GM19023 (cell line): Measurements from ENCODE around the gene OR5AC2.

Source experiments
- ATAC-seq: cut with Tn5 transposase; IDR thresholded peaks from one replicate; pipeline ENCODE4 v1.9.1; 2021; ENCODE audit warnings: mild to moderate bottlenecking, moderate library complexity; ENCODE audit not compliant: unreplicated experiment

OR5AC2 gene, protein sequence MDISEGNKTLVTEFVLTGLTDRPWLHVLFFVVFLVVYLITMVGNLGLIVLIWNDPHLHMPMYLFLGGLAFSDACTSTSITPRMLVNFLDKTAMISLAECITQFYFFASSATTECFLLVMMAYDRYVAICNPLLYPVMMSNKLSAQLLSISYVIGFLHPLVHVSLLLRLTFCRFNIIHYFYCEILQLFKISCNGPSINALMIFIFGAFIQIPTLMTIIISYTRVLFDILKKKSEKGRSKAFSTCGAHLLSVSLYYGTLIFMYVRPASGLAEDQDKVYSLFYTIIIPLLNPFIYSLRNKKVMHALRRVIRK

DNA sequence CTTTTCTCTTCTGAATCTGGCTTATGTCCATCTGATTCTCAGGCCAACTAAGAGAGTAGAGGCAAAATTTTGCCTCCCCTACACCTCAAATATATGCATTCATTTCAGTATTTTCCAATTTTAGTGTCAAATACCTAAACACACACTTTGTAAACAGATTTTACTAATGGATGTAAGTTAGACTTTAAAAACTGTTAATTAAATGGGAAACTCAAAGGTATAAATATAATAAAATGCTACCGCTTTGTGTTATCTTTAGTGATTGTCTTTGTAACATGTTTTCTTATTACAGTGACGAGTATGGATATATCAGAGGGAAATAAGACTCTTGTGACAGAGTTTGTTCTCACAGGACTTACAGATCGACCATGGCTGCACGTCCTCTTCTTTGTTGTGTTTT is at the start of gene OR5AC2:
Gene OR5AC2 (plus strand): TSS at position 301 of the 400 bp plus-strand sequence. CDS start 0 bp downstream, at position 301.
- ATAC-seq, result no peak

DNA sequence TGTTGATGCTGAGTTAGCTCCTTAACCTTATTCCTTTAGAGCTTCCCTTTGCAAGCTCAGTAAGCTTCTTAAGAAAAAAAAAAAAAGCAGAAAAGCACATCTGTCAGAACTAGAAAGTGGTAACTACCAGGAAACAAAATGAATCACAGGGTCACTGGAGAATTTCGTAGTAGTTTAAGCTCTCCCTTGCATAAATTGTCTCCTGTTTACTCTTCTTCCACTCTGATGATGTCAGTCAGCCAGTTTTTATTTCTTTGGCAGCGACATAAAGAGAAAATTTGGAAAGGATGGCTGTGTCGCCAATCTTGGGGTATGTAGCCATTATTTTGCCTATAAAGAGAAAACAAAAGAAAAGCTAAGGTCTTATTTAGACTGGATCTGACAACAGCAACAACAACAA is 48.7 kb upstream of the OR5AC2 start:
- no peak for ATAC-seq

DNA sequence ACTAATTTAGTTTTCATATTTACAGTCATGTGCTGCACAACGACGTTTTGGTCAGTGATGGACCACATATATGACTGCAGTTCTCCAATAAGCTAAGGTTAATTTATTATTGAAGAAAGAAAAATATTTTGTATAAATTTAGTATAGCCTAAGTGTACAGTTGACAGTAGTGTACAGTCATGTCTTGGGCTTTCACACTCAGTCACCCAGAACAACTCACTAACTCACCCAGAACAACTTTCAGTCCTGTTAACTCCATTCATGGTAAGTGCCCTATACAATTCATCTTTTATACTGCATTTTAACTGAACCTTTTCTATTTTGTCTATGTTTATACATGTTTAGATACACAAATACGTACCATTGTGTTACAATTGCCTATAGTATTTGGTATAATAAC is 48.1 kb upstream of the OR5AC2 start:
- ATAC-seq, result no peak

DNA sequence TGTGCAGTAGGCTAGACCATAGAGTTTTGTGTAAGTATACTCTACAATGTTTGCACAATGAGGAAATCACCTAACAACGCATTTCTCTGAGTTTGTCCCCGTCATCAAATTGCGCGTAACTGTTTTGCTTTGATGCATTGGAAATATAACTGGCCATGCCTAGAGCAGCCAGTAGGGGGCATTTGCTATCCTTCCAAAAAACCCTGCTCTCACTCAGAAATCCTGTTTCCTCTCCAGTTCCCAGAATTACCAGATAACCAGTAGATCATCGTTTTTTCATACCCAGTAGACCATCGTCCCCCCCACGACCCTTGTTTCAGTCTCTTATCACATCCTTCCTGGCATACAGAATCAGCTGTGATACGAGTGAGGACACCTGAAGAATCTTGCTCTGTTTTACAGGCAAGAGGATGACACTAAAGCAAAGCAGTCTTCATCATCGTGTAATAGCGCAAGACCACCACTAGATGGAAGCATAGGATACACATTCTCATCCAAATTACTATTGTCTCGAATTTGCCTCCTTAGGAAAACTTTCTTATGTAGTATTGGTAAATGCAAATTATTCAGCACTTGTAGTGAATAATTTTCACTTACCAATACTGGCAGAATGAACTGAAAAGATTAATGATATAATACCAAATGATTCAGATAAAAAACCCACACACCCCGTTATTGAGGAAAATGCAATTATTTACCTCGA is 47.5 kb upstream of the OR5AC2 start:
- ATAC-seq, result peak; percentile 96

DNA sequence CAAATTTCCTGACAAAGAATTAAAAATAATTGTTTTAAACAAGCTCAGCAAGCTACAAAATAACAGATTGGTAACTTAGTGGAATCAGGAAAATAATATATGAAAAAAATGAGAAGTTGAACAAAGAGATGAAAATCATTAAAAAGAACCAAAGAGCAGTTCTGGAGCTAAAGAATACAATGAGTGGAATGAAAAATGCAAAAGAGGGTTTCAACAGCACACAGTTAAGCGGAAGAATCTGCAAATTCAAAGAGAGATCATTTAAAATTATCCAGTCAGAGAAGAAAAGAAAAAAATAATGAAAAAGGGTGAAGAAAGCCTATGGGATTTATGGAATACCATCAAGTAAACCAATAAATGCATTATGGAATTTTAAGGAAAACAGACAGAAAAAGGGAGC is 45.6 kb upstream of the OR5AC2 start:
- ATAC-seq, result no peak

DNA sequence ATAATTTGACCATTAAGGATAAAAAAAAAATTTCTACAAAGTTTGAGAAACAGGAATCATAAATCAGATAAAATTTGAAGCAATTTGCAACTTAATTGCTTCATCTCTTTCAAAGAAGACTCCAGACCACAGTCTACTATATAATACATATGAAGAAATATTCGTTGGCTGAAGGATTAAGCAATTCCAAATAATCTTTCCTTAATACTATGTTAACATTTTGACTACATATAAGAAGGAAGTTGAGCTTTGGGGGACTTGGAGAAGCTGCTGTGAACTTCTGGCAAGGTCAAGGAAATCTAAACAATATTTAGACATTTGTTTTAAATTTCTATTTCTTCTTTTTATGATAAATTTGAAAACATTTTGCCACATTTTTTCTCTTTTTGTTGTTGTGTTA is 38.4 kb upstream of the OR5AC2 start:
- no peak for ATAC-seq

DNA sequence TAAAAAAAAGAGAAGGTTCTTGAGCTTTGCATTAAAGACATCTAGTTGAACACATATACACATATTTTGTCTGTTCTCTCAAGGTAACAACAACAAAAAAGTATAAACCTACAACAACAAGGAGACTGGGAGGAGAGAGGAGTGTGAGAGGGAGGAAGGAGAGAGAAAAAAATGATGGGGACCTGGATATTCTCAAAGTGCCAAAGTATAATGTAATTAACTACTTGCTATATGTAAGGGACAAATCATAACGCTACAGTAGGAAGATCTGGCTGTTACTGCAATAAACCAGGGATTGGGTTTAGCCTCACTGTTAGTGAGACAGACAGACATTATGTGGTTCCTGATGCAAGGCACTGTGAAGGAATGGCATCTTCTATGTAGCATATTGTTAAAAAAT is 37.7 kb upstream of the OR5AC2 start:
- ATAC-seq, result no peak

DNA sequence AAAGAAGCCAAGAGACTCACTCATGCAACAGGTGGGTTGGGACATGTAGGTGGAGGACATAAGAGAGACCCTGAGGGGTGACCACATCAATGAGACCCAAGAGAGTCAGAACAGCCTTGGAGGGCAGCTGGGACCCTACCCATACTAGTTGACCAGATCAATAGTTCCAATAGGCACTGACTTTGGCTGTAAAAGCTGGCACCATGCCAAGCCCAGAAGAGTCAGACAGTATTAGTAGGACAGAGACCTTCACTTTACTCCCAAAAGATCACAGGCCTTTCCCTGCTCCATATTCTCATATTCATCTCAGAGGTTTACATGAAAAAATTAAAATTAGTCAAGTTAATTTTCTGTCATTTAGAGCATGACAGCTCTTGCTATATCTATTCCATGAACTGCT is 30.9 kb upstream of the OR5AC2 start:
- ATAC-seq, result no peak

DNA sequence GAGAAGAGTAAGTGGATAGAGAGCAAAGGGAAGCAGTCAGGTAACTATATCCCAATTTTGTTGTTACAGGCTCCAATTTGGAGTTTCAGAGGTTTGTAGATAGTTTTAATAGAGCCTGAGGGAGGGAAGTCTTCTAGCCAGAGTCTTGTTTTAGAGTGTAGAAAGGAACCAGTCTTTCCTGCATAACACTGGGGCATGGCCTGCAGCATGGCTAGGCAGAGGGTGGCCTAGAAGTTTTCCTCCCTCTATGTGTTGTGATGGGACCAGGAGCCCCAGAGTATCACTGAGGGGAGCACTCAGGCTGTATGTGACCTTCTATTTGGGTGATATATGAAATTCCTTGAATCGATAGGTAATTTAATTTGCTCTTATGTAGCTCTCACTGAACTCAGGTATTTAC is 29.3 kb upstream of the OR5AC2 start:
- no peak for ATAC-seq

DNA sequence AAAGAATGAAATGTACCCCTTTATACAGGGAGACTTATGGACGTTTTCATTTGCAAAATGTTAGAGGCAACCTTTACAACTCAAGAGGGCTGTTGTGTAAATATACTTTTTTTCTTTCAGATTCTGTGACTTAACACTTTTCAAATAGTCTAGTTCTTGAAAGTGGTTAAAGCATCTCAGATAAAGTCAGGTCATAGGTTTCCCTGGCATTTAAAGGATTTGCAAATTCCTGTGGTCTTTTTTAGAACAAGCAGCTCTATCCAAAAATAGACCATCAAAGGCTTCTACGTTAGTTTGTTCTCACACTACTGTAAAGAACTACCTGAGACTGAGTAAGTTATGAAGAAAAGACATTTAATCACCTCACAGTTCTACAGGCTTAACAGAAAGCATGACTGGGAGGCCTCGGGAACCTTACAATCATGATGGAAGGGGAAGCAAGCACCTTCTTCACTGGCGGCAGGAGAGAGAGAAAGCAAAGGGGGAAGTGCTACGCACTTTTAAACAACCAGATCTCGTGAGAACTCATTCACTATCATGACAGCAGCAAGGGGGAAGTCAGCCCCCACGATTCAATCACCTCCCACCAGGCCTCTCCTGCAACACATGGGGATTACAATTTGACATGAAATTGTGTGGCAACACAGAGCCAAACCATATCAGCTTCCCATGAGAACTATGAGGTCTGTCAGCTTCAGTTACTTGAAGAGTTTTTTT is 28.6 kb upstream of the OR5AC2 start:
- ATAC-seq, result no peak

DNA sequence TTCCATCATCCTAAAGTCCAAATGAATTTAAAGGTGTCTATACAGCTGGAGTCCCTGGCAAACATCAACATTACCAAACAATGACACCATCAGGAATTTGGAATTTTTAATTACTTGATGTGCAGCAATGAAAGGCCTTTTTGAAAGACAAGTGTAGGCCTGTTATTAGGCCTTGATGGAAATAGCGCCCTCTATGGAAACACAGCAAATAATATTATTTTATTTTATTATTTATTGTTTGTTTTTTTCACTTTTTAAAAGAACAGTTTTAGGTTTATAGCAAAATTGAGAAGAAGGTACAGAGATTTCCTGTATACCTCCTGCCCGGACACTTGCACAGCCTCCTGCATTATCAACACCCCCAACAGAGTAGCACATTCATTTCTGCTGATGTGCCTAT is 18.1 kb upstream of the OR5AC2 start:
- no peak for ATAC-seq

DNA sequence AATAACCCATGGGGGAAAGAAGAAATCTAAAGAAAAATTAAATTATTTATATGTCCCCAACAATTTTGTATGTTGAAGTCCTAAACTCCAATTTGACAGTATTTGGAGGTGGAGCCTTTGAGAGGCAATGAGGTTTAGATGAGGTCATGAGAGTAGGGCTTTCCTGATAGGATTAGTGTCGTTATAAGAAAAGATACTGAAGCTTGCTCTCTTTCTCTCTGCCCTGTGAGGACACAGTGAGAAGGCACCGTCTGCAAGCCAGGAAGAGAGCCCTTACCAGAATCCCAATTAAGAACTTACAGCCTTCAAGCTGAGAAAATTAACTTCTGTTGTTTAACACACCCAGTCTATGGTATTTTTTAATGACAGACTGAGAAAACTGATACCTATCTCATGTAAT is 16.1 kb upstream of the OR5AC2 start:
- ATAC-seq, result no peak

DNA sequence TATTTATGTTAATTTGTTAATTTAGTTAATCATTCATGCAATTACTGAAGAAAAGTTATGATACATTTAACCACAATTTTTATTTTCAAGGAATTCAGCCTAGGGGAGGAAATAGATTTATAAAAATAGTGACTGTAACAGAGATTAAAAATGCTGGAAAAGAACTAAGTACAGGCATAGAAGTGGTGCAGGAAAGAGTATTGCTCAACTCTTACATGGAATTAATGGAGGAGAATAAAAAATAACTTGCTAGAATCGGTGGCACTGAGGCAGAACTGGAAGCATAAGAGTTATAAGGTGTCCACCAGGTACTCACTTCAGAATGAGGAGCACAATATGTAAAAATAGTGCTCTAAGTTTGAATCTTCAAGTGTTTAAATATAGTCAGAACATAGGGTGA is 13.5 kb upstream of the OR5AC2 start:
- no peak for ATAC-seq

DNA sequence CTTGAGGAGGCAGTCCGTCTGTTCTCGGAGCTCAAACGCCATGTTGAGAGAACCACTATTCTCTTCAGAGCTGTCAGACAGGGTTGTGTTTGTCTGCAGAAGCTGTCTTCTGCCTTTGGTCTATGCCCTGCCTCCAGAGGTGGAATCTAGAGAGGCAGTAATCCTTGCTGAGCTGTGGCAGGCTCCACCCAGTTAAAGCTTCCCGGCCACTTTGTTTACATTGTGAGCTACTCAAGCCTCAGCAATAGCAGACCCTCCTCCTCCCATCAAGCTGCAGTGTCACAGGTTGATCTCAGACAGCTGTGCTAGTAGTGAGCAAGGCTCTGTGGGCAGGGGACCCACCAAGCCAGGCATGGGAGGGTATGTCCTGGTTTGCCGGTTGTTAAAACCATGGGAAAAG is 8.9 kb downstream of the OR5AC2 start:
- no peak for ATAC-seq

DNA sequence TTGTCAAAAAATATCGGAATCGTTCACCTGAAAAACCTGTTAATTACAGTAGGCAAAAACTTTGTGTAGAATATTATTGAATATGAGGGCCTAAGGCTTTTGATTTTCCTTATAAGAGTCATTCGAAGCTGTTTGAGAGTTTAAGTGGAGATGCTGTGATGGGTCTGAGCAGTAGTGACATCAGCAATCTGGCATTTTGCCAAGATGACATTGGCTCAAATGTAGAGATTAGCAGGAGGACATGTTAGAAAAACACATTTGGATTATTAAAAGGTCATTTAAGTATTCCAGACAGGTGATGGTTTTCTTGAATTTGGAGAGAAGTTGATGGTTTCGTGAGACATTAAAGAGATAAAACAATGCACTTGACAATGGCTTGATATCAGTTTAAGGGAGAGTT is 12.9 kb downstream of the OR5AC2 start:
- no peak for ATAC-seq

DNA sequence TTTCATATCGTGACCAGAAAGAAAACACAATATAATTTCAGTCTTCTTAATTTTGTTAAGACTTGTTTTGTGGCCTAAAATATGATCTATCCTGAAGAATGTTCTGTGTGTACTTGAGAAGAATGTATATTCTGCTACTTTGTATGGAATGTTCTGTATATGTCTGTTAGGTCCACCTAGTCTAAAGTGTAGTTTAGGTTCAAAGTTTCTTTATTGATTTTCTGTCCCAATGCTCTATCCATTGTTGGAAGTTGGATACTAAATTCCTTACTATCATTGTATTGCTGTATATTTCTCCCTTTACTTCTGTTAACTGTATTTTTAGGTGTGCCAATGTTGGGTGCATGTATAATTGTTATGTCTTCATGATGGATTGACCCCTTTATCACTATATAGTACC is 21.2 kb downstream of the OR5AC2 start:
- ATAC-seq, result no peak

DNA sequence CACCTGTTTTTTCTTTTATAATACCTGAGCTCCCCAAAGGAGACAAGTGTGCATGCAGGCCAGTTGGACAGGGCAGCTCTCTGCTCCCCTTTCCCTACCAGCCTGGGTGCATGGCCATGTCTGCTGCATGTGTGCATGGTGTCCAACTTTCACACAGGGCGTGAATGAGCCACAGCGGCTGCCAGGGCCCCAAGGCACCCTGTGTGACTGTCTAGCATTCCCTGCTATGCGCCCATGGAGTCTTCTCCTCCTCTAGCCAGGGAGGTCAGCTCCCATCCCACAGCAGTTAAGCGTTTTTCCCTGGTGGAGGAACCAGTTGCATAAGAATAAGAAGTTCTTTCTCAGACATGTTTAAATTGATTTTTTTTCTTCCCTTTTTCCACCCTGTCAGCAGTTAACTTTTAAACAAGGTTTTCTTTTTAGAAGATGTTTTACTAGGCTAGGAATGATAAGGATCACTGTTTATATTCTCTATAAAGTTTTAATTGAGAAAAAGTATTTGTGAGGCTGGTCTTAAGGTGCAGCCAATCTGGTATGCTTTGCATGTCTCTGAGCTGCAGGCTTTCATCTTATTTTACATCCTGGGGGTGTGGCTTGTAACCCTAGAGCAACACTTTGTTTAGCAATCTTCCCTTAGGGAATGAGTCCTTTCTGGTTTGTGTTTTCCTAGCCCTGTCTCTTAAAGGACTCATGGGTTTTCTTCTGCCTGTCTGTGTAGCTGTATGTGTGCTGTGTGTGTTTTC is 23.0 kb downstream of the OR5AC2 start:
- ATAC-seq, result no peak

DNA sequence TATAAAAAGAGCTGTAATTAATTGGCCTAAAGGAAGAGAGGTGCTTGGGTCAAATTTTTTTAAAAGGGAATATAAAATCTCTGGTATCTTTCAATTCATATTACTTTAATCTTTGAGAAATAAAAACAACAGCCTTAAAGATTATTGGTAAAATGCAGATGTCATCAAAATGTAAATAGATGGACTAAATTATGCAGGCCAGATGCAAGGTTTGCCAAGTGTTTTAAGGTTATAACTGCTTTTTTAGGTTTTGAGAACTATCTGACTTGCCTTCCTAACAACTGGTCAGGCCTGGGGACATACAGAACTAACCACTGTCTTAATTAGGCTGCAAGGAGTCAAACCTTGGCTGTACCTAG is 23.6 kb downstream of the OR5AC2 start:
- ATAC-seq, result no peak

DNA sequence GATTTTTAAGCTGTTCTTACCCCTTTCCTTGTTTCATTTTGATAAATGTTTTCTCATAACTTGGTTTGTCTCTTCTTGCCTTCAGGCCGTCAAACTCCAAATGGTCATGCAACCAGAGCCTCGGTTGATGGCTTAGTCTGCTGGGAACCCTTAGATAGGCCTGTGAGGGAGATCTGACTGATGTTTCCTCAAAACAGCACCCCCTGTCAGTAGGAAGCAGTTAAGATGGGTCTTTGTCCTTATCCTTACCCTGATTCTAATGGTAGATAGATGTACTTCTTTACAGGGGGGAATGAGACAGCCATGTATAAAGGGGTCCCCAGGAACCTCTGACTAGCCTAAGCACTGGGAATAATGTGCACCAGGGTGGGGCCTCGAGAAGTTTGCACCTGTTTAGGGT is 27.3 kb downstream of the OR5AC2 start:
- no peak for ATAC-seq

DNA sequence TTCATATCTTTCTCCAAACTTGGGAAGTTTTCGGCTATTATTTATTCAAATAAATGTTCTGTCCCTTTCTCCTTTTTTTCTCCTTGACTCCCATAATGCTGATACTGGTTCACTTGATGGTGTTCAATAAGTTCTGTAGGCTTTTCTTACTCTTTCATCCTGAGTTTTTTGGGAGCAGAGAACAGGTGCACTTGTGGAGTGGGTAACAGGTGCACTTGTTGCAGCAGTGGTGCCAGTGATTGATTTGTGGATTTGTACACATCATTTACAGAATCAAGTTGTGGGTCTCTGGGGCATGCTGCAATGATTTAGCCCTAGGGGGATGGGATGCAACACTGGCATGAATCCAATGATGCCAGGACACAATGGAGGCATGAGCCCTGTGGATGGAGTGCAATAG is 28.7 kb downstream of the OR5AC2 start:
- ATAC-seq, result no peak

DNA sequence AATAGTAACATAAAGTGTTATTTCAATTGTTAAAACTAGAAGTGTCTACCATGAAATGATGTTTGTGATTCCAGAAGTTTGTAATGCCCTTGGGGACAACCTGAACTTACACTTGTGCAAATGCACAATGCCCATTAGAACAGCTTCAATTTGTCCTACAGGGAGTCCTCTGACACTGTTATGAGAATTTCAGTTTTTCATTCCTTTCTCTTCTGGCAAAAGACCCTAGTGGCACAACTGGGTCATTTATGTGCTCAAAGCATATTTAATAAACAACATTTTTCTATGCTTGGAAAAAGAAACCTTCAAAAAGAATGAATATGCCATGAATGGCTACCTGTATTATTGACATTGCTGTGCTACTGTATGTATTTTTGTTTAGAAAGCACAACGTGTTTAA is 43.4 kb downstream of the OR5AC2 start, which contains the start of gene OR5H1:
Gene OR5H1 (plus strand): TSS at position 301 of the 400 bp plus-strand sequence. CDS start 1,977 bp downstream, outside the sequence.
- no peak for ATAC-seq
